IPS-18c (cell line): ENCODE results near the gene SQOR.

Experiments
- H3K4me3 ChIP-seq: 2 replicates; pipeline ENCODE4 v1.7.0; 2013; ENCODE audit warnings: low read depth, mild to moderate bottlenecking, low read length, moderate library complexity; ENCODE audit not compliant: insufficient read depth
- H3K9me3 ChIP-seq: one replicate; pipeline ENCODE4 v1.6.1; 2013; ENCODE audit warnings: mild to moderate bottlenecking, low read length, moderate library complexity; ENCODE audit not compliant: control insufficient read depth, insufficient read depth

The SQOR gene

DNA sequence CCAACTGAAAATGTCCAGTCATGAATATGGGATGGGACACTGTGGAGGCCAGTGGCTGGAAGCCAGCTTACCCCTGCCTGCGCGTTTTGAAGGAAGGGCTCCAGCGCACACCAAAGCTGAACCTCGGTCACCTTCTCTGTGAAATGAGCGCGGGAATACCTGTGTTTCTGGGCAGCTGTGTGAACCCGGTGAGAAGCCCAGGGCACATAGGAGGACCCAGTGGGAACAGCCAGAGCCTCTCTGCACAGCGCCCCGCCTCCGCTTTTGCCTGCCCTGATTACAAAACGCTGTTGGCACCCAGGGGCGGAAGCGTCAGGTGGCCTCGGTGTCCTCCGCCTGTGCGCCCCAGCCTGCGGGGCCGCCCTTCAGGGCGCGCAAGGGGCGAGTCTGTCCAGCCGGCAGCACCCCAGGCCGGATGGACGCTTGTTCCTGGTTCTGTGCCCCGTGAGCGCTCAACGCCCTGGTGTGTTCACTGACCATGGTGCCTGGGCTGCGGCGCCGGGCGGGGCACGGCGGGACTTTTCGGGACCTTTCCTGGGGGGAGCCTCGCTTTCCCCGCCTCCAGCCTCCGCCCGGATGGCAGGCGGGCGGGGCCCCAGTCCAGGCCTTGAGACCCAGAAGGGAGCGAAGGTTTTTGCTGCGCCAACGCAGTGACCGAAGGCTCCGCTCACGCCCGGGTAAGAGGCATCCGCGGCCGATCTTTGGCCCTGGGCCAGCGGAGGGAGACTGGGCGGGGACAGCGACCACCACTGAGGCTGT lies at the start of gene SQOR:
SQOR (plus strand) TSS at position 598 of the 759 bp plus-strand sequence. CDS start 23,895 bp downstream, outside the sequence.
- Histone ChIP-seq H3K4me3 (peak within 1 kb of the TSS; percentile 71), H3K9me3 (no peaks in the 10 kb centered on the region)

DNA sequence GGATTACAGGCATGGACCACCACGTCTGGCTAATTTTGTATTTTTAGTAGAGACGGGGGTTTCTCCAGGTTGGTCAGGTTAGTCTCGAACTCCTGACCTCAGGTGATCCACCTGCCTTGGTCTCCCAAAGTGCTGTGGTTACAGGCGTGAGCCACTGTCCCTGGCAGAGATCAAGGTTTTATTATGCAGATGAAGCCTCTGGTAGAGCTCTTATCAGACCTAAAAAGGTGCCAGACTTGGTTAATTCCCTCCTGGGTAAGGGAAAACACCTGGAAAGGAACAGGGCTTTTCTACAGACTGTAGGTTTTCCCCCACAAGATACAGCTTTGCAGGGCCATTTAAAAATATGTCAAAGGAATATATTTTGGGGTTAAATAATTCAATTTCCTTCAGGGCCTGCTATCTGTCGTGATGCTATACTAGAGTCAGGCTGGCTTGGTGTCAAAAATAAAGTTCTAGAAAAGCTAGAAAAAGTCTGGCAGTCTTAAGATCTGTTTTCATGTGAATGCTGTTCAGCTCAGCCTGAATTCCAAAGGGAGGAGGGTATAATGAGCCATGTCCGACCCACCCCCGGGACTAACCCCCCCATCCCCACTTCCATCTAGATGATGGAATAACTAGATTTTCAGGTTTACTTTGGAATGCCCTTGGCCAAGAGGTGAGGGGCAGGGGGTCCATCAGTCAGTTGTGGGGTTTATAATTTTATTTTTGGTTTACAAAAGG lies 49.6 kb upstream of the SQOR start:
- Histone ChIP-seq H3K4me3 (no peak overlapping the region), H3K9me3 (no peaks in the 10 kb centered on the region)

DNA sequence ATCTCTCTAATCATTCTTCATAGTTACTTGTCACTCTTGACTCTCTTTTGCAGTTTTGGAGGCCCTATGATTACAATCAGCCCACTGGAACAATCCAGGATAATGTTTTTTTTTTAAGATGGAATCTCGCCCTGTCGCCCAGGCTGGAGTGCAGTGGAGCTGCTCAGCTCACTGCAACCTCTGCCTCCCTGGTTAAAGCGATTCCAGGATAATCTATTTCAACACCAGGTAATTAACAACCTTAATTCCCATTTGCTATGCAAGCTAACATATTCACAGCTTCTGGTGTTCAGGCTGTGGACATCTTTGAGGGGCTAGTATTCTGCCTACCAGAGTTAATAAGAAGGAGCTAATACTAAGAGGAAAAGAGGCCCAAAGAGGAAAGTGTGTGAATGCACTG lies 48.7 kb upstream of the SQOR start:
- Histone ChIP-seq H3K4me3 (peak overlapping the region; percentile 96), H3K9me3 (no peaks in the 10 kb centered on the region)

DNA sequence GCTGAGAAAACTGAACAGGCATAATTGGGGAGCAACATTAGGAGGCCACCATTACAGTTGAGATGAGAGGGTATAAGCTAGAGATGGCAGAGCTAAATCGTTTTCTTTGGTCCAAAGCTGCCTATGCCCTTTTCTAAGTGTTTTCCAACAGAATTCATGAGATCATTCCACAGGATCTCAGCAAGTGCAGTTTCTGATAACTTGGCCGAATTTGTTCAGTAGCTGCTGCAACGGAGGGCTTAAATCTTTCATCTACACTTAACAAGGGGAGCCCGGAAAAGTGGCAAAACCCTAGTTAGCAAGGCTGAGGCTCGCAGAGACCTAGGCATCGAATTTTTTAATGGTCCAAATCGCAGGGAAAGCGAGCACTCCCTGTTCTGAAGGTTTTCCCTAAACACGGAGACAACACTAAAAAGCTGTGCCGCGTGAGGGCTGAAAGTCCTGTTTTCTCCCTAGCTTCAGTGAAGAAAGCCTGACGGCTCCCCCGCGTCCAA lies 48.2 kb upstream of the SQOR start:
- Histone ChIP-seq H3K9me3 (no peaks in the 10 kb centered on the region), H3K4me3 (peak overlapping the region; percentile 96)

DNA sequence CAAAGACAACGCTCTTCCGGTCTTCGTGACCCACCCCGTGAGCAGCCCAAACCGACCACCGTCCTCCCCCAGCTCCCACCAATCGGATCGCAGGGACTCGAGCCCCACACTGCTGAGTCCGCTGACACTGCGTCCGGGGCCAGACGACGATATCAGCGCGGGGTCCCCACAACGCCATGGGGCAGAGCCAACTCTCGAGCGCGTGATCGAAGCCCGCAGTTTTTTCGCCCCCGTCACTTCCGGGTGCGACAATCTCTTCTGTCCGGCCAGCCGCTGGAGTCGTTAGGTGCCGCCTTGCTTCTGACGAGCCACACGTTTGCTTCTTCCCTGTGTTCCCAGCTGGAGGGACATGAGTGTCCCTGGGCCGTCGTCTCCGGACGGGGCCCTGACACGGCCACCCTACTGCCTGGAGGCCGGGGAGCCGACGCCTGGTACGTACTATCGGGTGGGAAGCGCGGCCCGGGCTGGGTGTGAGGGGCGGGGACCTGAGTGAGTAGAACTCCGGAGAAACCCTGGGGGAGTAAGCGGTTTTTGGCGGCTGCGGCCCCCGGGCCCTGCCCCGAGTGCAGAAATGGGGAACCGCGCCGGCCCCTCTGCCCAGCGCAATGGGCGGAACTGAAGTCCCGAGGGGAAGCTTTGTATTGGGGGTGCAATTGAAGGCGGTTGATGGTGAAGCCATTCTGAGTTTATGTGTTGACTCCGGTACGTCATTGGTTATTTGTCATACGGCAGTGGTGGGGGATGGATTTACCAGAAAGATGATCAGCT lies 47.5 kb upstream of the SQOR start, which contains the start of gene BLOC1S6:
BLOC1S6 (plus strand) TSS at position 285 of the 768 bp plus-strand sequence; CDS start at position 350, 65 bp downstream.
- peak within 1 kb of the TSS; percentile 96 for H3K4me3 ChIP-seq
- no peaks in the 10 kb centered on the region for H3K9me3 ChIP-seq

DNA sequence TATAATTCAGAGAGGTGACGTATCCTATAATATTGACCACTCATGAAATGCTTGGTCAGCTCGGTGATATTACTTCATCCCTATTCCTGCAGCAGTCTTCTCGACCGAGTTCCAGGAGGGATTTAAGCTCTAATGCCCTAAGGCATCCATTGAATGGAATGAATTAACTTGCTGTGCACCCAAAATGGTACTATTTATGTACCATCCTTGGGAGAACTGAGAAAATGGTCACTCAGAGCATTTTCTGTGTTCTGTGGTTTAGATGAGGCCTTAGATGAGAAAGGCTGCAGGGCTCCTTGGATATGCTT lies 47.0 kb upstream of the SQOR start:
- no peaks in the 10 kb centered on the region for H3K9me3 ChIP-seq
- peak overlapping the region; percentile 96 for H3K4me3 ChIP-seq

DNA sequence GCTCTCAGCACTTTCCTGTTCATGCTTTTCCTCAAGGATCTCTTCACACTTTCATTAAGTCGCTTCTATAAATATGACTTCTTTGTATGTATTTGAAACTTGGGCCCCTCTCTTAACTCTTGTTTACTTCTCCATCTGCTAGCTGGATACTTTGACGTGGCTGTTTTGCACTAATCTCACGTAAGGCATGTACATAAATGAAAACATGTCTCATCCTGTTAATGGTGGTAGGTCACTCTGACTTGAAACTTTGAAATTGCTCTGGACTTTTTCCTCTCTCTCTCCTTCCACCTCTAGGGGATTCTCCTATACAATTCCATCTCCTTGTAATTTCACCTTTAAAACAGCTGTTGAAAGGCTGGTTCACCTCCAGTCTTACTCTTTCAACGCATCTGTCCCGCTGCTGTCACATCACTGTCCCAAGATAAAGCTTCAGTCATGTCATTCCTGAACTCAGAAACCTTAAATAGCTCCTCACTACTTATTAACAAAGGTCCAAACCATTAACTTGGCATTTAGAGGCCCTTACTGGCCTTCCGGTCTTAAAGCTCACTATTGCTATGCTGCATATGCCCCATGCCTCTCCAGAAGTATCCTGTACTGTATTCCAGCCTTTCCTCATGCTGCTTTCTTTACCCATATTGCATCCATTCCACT lies 46.5 kb upstream of the SQOR start:
- Histone ChIP-seq H3K4me3 (peak overlapping the region; percentile 96), H3K9me3 (no peaks in the 10 kb centered on the region)

DNA sequence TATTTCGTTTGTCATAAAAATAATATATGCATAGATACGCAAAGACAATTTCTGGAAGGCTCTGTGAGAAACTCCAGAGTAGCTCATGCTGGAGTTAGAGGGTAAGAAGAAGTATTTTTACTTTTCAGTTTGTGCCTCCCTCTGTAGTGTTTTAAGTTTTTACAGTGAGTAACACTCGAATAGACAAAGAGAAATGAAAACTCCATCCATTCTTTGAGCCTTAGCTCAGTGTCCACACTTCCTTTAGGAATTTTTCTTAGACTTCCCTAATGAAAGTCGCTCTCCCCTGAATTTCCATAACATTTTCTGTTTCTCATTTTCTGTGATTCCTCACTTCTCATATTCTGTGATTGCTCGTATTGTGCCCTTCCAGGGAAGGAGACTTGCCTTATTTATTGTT lies 45.6 kb upstream of the SQOR start:
- Histone ChIP-seq H3K9me3 (no peaks in the 10 kb centered on the region), H3K4me3 (no peak overlapping the region)

DNA sequence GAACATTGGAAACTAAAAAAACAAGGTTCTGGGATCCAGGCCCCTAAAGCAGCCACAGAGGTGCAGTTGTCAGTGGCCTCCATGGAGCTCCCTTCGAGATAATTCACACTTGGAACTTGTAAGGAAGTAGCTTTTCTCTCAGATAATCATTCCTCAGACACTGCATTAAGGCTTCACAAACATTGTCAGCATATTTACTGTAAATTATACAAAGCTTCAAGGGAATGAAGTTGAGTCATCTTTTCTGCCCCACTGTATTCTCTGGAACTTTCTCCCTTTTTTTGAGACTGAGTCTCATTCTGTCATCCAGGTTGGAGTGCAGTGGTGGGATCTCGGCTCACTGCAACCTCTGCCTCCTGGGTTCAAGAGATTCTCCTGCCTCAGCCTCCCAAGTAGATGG lies 40.5 kb upstream of the SQOR start:
- no peak overlapping the region for H3K4me3 ChIP-seq
- H3K9me3 ChIP-seq = peaks cover 5% of the 10 kb centered on the region

DNA sequence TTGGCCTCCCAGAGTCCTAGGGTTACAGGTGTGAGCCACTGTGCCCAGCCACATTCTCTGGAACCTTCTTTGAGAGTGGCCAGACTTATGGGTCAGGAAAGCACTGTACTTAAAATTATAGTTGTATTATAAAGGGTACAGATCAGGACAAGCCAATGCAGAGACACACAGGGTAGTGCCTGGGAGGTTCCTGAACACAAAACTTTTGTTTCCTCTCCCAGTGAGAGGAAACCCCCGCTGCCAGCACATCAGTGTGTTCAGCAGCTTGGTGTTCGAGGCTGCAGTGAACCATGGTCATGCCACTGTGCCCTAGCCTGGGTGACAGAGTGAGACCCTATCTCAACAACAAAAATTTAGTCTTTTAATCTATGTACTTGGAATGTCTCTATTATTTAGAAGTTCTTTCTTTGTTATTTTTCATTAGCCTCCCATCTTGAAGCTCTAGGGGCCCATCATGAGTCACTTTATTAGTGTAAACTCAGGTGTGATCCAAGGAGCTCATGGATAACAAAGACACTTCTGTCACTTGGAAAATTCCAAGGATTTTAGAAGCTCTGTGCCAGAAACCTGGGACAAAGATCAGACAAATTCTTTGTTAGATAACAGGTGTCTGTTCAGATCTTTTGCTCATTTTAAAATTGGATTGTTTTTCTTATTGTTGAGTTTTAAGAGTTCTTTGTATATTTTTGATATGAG lies 39.8 kb upstream of the SQOR start:
- H3K4me3 ChIP-seq = no peak overlapping the region

DNA sequence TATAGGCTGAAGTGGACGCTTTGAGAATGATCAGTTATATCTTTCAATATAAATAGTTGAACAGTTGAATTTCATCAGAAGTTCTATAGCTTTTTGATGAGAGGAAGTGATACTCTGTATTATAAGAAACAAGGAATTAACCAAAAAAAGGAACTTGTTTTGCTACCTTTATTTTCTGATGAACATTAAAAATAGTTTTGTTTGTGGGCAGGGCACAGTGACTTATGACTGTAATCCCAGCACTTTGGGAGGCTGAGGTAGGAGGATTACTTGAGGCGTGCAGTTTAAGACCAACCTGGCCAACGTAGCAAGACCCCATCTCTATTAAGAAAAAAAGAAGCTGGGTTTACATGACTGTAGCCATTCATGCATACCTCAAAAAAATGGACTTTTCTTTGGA lies 30.9 kb upstream of the SQOR start:
- Histone ChIP-seq H3K4me3 (no peak overlapping the region), H3K9me3 (no peaks in the 10 kb centered on the region)

More for the DNA sequence above, 39.8 kb upstream of the SQOR start:
- H3K9me3 ChIP-seq = peaks cover 5% of the 10 kb centered on the region

DNA sequence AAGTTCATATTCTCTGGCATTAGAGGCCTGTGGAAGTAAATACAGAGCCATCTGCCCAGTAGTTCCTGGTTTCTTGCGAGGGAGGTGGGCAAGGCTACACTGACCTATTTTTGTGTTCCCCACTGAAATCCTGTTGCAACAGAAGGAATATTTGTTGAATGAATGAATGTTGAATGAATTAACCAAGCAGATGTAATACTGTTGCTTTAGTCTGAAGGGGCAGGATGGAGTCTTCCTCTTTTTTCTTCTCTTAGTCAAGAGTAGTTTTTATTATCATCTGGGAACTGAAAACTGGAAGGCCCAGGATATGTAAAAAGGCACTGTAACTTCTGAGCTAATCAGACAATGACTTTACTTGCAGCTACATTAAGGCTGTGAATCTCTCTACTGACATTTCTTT lies 30.5 kb upstream of the SQOR start:
- no peak overlapping the region for H3K4me3 ChIP-seq

DNA sequence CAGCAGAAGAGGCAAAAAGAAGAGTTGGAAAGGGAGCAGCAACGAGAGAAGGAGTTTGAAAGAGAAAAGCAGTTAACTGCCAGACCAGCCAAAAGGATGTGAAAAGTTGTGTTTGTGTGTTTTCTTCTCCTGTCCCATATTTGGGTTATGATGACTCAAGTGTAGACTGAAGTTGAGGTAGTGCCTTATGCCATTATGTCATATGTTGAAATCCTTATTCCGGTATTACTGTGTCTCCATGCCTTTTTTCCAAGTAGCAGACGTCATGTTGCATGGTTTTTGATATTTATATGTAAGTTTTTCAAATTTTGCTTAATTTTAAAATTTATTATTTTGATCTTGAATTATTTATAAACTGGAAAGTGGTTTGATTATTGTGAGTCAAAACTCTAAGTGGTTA lies 28.4 kb upstream of the SQOR start:
- H3K4me3 ChIP-seq = no peak overlapping the region
- H3K9me3 ChIP-seq = no peaks in the 10 kb centered on the region

More for the DNA sequence above, 30.5 kb upstream of the SQOR start:
- no peaks in the 10 kb centered on the region for H3K9me3 ChIP-seq

DNA sequence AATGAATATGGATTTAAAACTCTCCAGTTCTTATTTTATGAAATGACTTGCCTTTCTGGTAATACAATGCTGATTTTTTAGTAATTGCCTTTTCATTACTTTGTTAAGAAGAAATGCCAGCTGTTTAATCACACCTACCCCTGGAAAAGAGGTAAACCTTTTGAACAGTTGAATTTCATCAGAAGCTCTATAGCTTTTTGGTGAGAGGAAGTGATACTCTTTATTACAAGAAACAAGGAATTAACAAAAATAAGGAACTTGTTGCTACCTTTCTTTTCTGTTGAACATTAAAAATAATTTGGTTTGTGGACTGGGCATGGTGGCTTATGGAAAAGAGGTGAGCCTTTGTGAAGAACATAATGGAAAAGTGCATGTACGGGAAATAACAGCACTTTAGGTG lies 28.0 kb upstream of the SQOR start:
- no peaks in the 10 kb centered on the region for H3K9me3 ChIP-seq
- no peak overlapping the region for H3K4me3 ChIP-seq

DNA sequence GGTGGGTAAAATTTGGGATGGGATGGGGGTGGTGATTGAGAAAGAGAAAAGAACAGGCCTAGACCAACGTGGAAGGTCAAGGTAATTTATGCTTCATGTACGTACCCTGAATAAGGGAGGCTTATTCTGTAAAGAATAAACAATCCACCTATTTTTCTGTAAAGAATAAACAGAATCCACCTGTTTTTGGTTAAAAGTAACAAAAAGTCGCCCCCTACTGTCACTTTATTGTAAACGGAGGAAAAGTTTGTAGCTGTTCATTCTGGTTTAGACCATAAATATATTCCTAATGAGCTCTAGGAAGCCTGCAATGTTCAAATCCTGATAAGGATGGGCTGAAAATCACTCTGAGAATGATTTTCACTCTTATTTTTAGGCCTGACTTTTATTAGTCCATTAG lies 23.5 kb upstream of the SQOR start:
- Histone ChIP-seq H3K9me3 (no peaks in the 10 kb centered on the region), H3K4me3 (no peak overlapping the region)

DNA sequence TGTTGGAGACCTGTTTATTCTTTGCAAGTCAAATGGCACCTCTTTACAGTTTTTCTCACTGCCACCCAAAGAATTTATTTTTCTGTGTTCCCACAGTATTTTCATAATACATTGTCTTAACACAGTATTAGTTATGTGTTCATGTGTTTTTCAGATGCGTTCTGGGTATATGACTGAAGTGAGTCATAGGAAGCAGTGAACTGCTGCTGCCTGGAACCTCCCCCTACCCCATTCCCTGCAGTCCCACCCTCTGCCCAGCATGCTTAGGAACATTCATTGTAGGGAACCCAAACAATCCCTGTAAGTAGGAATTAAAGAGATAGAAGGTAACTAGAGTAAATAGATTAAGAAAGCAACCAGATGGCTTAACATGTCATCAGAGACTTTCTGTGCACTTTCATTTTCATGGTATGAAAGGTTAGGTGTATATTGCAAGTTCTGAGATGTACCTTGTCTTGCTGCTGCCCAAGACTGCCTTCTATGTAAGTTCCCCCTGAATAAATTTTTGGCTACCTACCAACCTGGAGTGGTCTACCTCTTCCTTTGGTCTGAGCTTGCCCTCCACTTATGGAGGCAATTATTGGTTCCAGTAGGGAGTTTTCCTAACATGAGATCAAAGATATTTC lies 21.9 kb upstream of the SQOR start:
- Histone ChIP-seq H3K9me3 (no peaks in the 10 kb centered on the region), H3K4me3 (no peak overlapping the region)
